Suprapubic skin (tissue), 4 donors: ENCODE measurements around the gene SH3BP1. TPM values are rescaled to one million over a fixed set of nuclear protein-coding genes. Genes with fewer than 3 reads are reported as not detected.

ENCODE experiments used
- DNase-seq, 2 donors: peaks; one replicate each; pipeline ENCODE4 v3.0.0-alpha.2; 2019; ENCODE audit warnings: low spot score in 2 of 2
- H3K27ac ChIP-seq: fragments of 200-600 bp; sonication (generic); one replicate; pipeline ENCODE4 v1.5.1; 2019
- H3K27me3 ChIP-seq: fragments of 200-600 bp; sonication (generic); one replicate; pipeline ENCODE4 v1.5.1; 2019
- H3K36me3 ChIP-seq: fragments of 200-600 bp; sonication (generic); one replicate; pipeline ENCODE4 v1.5.1; 2019
- H3K4me1 ChIP-seq: fragments of 200-600 bp; sonication (generic); one replicate; pipeline ENCODE4 v1.5.1; 2019
- H3K4me3 ChIP-seq: fragments of 200-600 bp; sonication (generic); one replicate; pipeline ENCODE4 v1.5.1; 2019; ENCODE audit warnings: mild to moderate bottlenecking
- H3K9me3 ChIP-seq: fragments of 200-600 bp; sonication (generic); one replicate; pipeline ENCODE4 v1.5.1; 2019
- CTCF ChIP-seq, 2 donors: fragments of 200-600 bp in 1 of 2; fragments of 450-650 bp in 1 of 2; sonication (generic) in 1 of 2; IDR thresholded peaks; one replicate each; pipeline ENCODE4 v1.5.1; 2016 to 2019; ENCODE audit warnings: antibody characterized with exemption in 2 of 2, mild to moderate bottlenecking in 1 of 2, moderate library complexity in 1 of 2
- EP300 ChIP-seq: sonication (generic); formaldehyde crosslinking; IDR thresholded peaks from one replicate; pipeline ENCODE4 v1.6.1; 2017; ENCODE audit warnings: antibody characterized with exemption
- POLR2A ChIP-seq, 2 donors: fragments of 450-650 bp; IDR thresholded peaks; one replicate each; pipeline ENCODE4 v1.6.1; 2017; ENCODE audit warnings: antibody characterized with exemption in 2 of 2, mild to moderate bottlenecking in 2 of 2, moderate library complexity in 2 of 2
- POLR2AphosphoS5 ChIP-seq, 3 donors: sonication (generic); formaldehyde crosslinking; IDR thresholded peaks; one replicate each; pipeline ENCODE4 v1.6.1; 2017; ENCODE audit warnings: antibody characterized with exemption in 3 of 3
- WGBS: methylation state at CpG from one replicate; pipeline ENCODE4 v1.1.5; 2018; 5-methylcytosine and 5-hydroxymethylcytosine counted together
- total RNA-seq, 4 donors: library from RNA; depleted of rRNA; stranded (reverse); fragments of >200 nt; gene quantifications; one replicate each; pipeline ENCODE4 v1.1.0, GENCODE V29; 2016

SH3BP1 gene
- total RNA-seq, 4 donors from 2014 or later, result 57.1 to 60.7 (median 57.7) TPM

- no peak for DNase-seq
- H3K27me3 ChIP-seq, result no peaks in the 10 kb centered on the region
- WGBS, result 79% methylated on average over 7 of the region's 7 CpGs
These were observed 64.4 kb downstream of the SH3BP1 start for GRCh38 chr22:37703906-37704305.

GRCh38 chr22:37704645-37705044 is 65.2 kb downstream of the SH3BP1 start:
- no peak for DNase-seq
- no peak overlapping the region for H3K27ac ChIP-seq
- no peak overlapping the region for H3K4me3 ChIP-seq
- TF ChIP-seq POLR2A (IDR thresholded peaks at IDR 0.05), result no peak
- no peak for TF ChIP-seq POLR2AphosphoS5 (IDR thresholded peaks at IDR 0.05)
- no peak for TF ChIP-seq EP300
- TF ChIP-seq CTCF (IDR thresholded peaks at IDR 0.05), result no peak
- peaks cover 5% of the 10 kb centered on the region for H3K36me3 ChIP-seq
- H3K27me3 ChIP-seq, result no peaks in the 10 kb centered on the region
- no peaks in the 10 kb centered on the region for H3K4me1 ChIP-seq
- H3K9me3 ChIP-seq, result no peaks in the 10 kb centered on the region
- WGBS, result 76% methylated on average over 3 of the region's 3 CpGs

More at GRCh38 chr22:37703906-37704305, 64.4 kb downstream of the SH3BP1 start:
- TF ChIP-seq POLR2AphosphoS5 (IDR thresholded peaks at IDR 0.05) (no peak), CTCF (IDR thresholded peaks at IDR 0.05) (no peak), POLR2A (IDR thresholded peaks at IDR 0.05) (no peak), EP300 (no peak)
- H3K4me1 ChIP-seq, result no peaks in the 10 kb centered on the region
- no peak overlapping the region for H3K4me3 ChIP-seq
- H3K9me3 ChIP-seq, result no peaks in the 10 kb centered on the region
- H3K27ac ChIP-seq, result no peak overlapping the region
- H3K36me3 ChIP-seq, result peaks cover 5% of the 10 kb centered on the region

- no peak for TF ChIP-seq EP300
- no peak for TF ChIP-seq CTCF (IDR thresholded peaks at IDR 0.05)
- no peak for TF ChIP-seq POLR2A (IDR thresholded peaks at IDR 0.05)
- no peak for TF ChIP-seq POLR2AphosphoS5 (IDR thresholded peaks at IDR 0.05)
- 94% methylated on average over 3 of the region's 3 CpGs for WGBS
- no peaks in the 10 kb centered on the region for H3K4me1 ChIP-seq
These were observed 65.7 kb downstream of the SH3BP1 start for GRCh38 chr22:37705205-37705604.

More at GRCh38 chr22:37705205-37705604, 65.7 kb downstream of the SH3BP1 start:
- no peak overlapping the region for H3K27ac ChIP-seq
- H3K36me3 ChIP-seq, result peaks cover 5% of the 10 kb centered on the region
- DNase-seq, result no peak
- no peak overlapping the region for H3K4me3 ChIP-seq
- H3K9me3 ChIP-seq, result no peaks in the 10 kb centered on the region
- no peaks in the 10 kb centered on the region for H3K27me3 ChIP-seq

Other genes starting within 250 kb of the SH3BP1 start
- gene ELFN2, start 212.2 kb upstream of the SH3BP1 start, total RNA-seq, result under 1 TPM; 0.10 to 0.59 (median 0.31) TPM
- gene MFNG, start 153.3 kb upstream of the SH3BP1 start, total RNA-seq, result 1 to 10 TPM; 3.5 to 8.6 (median 4.9) TPM
- gene CARD10, start 120.3 kb upstream of the SH3BP1 start, total RNA-seq, result 10 to 100 TPM; 12.2 to 17.3 (median 14.8) TPM
- gene CDC42EP1, start 79.2 kb upstream of the SH3BP1 start, total RNA-seq, result 10 to 100 TPM; 32.1 to 93.7 (median 80.9) TPM
- gene LGALS2, start 59.6 kb upstream of the SH3BP1 start, total RNA-seq, result not detected
- gene GGA1, start 30.8 kb upstream of the SH3BP1 start, total RNA-seq, result 100 to 1,000 TPM in 1 of 4 donors, 10 to 100 TPM in 3; 52.8 to 124 (median 65.3) TPM
- 1 to 10 TPM; 4.2 to 6.1 (median 4.9) TPM for gene PDXP, start 19.1 kb downstream of the SH3BP1 start, total RNA-seq
- 100 to 1,000 TPM; 138 to 277 (median 207) TPM for gene LGALS1, start 36.0 kb downstream of the SH3BP1 start, total RNA-seq
- gene NOL12, start 46.7 kb downstream of the SH3BP1 start, total RNA-seq, result 10 to 100 TPM; 29.2 to 49.8 (median 40.7) TPM
- gene TRIOBP, start 57.4 kb downstream of the SH3BP1 start, total RNA-seq, result 10 to 100 TPM; 58.6 to 71.6 (median 64.3) TPM
- 10 to 100 TPM; 11.3 to 34.5 (median 20.1) TPM for gene GCAT, start 168.3 kb downstream of the SH3BP1 start, total RNA-seq
- not detected for gene GALR3, start 183.7 kb downstream of the SH3BP1 start, total RNA-seq
- gene ANKRD54, start 204.7 kb downstream of the SH3BP1 start, total RNA-seq, result 10 to 100 TPM; 22.7 to 38.6 (median 32.7) TPM
- gene EIF3L, start 209.8 kb downstream of the SH3BP1 start, total RNA-seq, result 100 to 1,000 TPM; 379 to 589 (median 576) TPM